Measurements from ENCODE around the gene CACNB2. TPM values are rescaled to one million over a fixed set of nuclear protein-coding genes. Genes with fewer than 3 reads are reported as not detected.

The CACNB2 gene
- polyA plus RNA-seq, 1 experiment: 0.12 TPM

DNA sequence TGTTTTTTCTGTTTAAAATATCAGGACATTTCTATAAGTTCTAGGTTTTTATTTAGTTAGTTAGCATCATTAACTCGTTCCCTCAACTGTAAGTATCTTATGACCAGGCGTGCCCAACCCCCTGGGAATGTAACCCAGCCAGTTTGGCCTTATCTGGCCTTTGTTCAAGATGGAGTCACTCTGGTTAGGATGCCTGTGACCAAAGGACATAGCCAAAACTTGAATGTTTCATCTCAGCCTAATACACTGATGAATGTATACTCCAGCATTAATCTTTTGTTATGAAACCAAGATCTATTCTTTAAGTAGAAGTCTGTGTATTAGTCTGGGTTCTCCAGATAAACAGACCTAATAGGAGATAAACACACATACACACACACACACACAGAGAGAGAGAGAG lies 279.7 kb downstream of the CACNB2 start:
- DNase-seq (ENCODE audit: low read depth): no peak
- ChIA-PET POLR2A (no interaction called here), CTCF (no interaction called here)
- no peak for TF ChIP-seq CTCF (IDR thresholded peaks at IDR 0.05; ENCODE audit: insufficient read depth, low read depth, low read length)
- no peak overlapping the region for H3K4me3 ChIP-seq (ENCODE audit: low read depth, low read length)
- H3K36me3 ChIP-seq (ENCODE audit: control insufficient read depth, insufficient read depth, low read length): no peaks in the 10 kb centered on the region
- no peaks in the 10 kb centered on the region for H3K27me3 ChIP-seq (ENCODE audit: control insufficient read depth, insufficient read depth, low read length)

GRCh38 chr10:18421726-18422293 lies 281.6 kb downstream of the CACNB2 start:
- ChIA-PET CTCF (no interaction called here), POLR2A (no interaction called here)
- no peak for DNase-seq (ENCODE audit: low read depth)
- Histone ChIP-seq H3K27me3 (ENCODE audit: control insufficient read depth, insufficient read depth, low read length) (no peaks in the 10 kb centered on the region), H3K36me3 (ENCODE audit: control insufficient read depth, insufficient read depth, low read length) (no peaks in the 10 kb centered on the region), H3K4me3 (ENCODE audit: low read depth, low read length) (no peak overlapping the region)
- TF ChIP-seq CTCF (IDR thresholded peaks at IDR 0.05; ENCODE audit: insufficient read depth, low read depth, low read length): no peak

DNA sequence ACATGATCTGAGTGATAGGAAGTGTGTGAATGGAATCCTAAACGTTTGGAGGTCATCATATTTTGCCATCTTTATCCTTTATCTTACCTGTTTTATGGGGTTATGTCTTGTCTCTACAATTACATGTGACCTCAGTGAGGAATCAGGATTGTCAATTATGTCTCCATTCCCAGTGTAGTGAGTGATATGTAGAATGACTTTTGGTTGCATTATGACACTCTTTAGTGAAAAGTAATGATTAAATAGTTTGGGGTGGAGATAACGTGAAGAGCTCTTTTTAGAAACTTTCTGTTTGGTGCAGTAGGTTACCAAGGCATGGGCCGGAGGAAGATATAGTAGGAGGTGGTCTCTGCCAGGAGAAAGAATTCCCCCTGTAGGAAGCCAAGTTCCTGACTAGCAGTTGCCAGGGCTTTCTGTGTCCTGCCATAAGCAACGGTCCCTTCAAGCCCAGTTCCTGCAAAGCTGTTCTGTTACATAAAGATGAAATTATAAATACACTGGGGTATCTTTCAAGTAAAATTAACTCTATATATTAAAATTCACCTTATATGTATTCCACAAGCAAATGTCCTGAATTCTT lies 282.9 kb downstream of the CACNB2 start:
- POLR2A ChIA-PET: no interaction called here

GRCh38 chr10:18424200-18424599 lies 284.0 kb downstream of the CACNB2 start:
- ChIA-PET POLR2A (no interaction called here), CTCF (no interaction called here)
- no peaks in the 10 kb centered on the region for H3K27me3 ChIP-seq (ENCODE audit: control insufficient read depth, insufficient read depth, low read length)
- no peak overlapping the region for H3K4me3 ChIP-seq (ENCODE audit: low read depth, low read length)
- no peaks in the 10 kb centered on the region for H3K36me3 ChIP-seq (ENCODE audit: control insufficient read depth, insufficient read depth, low read length)
- no peak for DNase-seq (ENCODE audit: low read depth)
- TF ChIP-seq CTCF (IDR thresholded peaks at IDR 0.05; ENCODE audit: insufficient read depth, low read depth, low read length): no peak

More for the DNA sequence above, 282.9 kb downstream of the CACNB2 start:
- TF ChIP-seq CTCF (IDR thresholded peaks at IDR 0.05; ENCODE audit: insufficient read depth, low read depth, low read length): no peak
- no peak for DNase-seq (ENCODE audit: low read depth)
- CTCF ChIA-PET: no interaction called here
- H3K4me3 ChIP-seq (ENCODE audit: low read depth, low read length): no peak overlapping the region
- H3K27me3 ChIP-seq (ENCODE audit: control insufficient read depth, insufficient read depth, low read length): no peaks in the 10 kb centered on the region
- no peaks in the 10 kb centered on the region for H3K36me3 ChIP-seq (ENCODE audit: control insufficient read depth, insufficient read depth, low read length)

GRCh38 chr10:18429335-18429734 lies 289.1 kb downstream of the CACNB2 start:
- Histone ChIP-seq H3K27me3 (ENCODE audit: control insufficient read depth, insufficient read depth, low read length) (no peaks in the 10 kb centered on the region), H3K4me3 (ENCODE audit: low read depth, low read length) (no peak overlapping the region), H3K36me3 (ENCODE audit: control insufficient read depth, insufficient read depth, low read length) (no peaks in the 10 kb centered on the region)
- no peak for DNase-seq (ENCODE audit: low read depth)
- ChIA-PET CTCF (interaction anchor here (0.8 kb wide), 1 partner anchor 40 kb away, joined by 3 read pairs; no protein-coding TSS in a partner anchor), POLR2A (no interaction called here)
- no peak for TF ChIP-seq CTCF (IDR thresholded peaks at IDR 0.05; ENCODE audit: insufficient read depth, low read depth, low read length)

All from BJ (cell line).